Fibroblast of villous mesenchyme (primary cell): ENCODE results near the gene P2RX3. TPM values are rescaled to one million over a fixed set of nuclear protein-coding genes. Genes with fewer than 3 reads are reported as not detected.
"Not testable (repeated sequence)": the region's sequence is repeated elsewhere in the genome, so short reads cannot be mapped to it uniquely, and the experiment has no call there.

Experiments
- DNase-seq: peaks from one replicate; pipeline ENCODE4 v3.0.0-alpha.2; 2010; ENCODE audit warnings: low read depth
- H3K4me3 ChIP-seq: 2 replicates; pipeline ENCODE4 v1.5.1; 2011; ENCODE audit warnings: low read depth, mild to moderate bottlenecking, low read length
- total RNA-seq: library from RNA; depleted of rRNA; stranded (reverse); fragments of >200 nt; gene quantifications from 2 replicates; pipeline ENCODE4 v1.2.3, GENCODE V29; 2012
- TF ChIP-seq, protein P1 (sequence below): IDR thresholded peaks from 2 replicates; pipeline ENCODE4 v1.5.1; 2012; ENCODE audit warnings: low read depth, mild to moderate bottlenecking, low read length; ENCODE audit not compliant: insufficient read depth

P2RX3 gene
- not detected in 2 replicates for total RNA-seq

DNA sequence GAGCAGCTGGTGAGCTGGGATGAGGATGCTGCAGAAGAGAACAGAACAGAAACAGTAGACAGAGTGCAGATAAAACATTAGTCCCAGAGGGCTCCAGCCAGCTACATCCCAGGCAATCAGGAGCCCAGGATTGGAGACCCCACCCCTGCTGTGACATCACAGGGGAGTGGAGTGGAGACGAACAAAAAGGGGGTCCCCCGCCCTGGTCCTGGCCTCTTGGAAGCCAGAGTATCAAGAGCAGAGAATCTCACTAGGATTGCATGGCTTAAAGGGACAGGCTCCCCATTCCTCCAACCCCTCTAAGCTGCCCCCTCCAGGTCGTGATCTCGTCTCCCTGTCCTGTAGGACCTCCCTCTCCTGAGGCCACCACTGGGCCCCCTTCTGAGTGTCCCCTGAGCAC, at the start of gene P2RX3:
TSS of gene P2RX3 (plus strand) at position 211 of the 400 bp plus-strand sequence. CDS start 199 bp downstream, outside the sequence.
- TF ChIP-seq, protein P1, sequence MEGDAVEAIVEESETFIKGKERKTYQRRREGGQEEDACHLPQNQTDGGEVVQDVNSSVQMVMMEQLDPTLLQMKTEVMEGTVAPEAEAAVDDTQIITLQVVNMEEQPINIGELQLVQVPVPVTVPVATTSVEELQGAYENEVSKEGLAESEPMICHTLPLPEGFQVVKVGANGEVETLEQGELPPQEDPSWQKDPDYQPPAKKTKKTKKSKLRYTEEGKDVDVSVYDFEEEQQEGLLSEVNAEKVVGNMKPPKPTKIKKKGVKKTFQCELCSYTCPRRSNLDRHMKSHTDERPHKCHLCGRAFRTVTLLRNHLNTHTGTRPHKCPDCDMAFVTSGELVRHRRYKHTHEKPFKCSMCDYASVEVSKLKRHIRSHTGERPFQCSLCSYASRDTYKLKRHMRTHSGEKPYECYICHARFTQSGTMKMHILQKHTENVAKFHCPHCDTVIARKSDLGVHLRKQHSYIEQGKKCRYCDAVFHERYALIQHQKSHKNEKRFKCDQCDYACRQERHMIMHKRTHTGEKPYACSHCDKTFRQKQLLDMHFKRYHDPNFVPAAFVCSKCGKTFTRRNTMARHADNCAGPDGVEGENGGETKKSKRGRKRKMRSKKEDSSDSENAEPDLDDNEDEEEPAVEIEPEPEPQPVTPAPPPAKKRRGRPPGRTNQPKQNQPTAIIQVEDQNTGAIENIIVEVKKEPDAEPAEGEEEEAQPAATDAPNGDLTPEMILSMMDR = no peak
- DNase-seq = no peak
- no peak within 1 kb of the TSS for H3K4me3 ChIP-seq

DNA sequence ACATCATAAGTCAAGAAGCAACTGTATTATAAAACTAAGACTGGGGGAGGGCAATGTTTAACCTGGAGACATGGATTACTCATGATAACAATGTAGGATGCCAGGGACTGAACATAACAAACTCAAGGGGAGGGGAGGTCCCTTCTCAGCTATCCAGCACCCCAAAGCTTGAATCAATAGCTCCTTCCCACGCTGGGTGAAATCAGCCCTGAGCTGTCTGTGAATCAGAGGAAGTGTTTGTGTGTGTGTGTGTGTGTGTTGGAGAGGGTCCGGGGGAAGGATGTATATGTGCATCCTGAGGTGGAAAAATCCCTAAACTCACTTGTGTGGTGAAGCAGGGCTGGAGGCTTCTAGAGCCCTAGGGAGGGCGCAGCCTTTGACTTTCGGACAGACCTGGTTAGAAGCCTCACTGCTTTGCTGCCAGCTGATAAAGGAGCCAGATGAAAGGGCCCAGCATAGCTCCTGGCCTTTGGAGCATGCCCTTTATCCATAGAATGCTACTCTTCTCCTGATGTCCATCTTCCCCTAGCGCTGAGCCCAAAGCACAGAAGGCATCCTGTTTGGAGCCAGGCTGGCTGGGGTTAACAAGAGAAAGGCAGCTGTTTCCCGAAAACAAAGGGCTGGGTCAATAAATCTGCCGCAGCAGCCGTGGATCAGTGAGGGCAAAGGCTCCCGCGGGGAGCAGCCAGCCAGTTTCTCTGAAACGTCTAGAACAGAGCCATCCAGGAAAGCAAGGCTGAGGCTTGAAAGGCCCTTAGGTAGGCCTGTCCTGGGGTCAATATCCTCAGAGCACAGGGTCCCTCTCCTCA, 49.2 kb upstream of the P2RX3 start:
- H3K4me3 ChIP-seq = no peak overlapping the region
- TF ChIP-seq, protein P1 = no peak
- DNase-seq = peak; percentile 45

DNA sequence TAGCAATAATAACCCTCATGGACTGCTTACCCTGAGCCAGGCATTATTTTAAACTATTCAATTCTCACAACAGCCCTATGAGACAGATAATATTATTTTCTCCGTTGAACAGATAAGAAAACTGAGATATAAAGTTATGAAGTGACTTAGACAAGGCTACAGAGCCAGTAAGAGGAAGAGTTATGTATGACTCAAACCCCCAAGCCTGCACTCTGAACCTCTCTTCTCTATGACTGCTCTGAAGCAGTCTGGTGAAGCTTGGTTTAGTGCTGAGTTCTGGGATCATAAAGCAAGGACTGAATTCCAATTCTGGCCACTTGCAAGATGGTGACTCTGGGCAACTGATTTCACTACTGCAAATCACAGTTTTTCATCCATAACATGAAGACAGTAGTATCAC, 47.9 kb upstream of the P2RX3 start:
- H3K4me3 ChIP-seq = no peak overlapping the region
- DNase-seq = peak; percentile 24
- TF ChIP-seq, protein P1 = no peak

DNA sequence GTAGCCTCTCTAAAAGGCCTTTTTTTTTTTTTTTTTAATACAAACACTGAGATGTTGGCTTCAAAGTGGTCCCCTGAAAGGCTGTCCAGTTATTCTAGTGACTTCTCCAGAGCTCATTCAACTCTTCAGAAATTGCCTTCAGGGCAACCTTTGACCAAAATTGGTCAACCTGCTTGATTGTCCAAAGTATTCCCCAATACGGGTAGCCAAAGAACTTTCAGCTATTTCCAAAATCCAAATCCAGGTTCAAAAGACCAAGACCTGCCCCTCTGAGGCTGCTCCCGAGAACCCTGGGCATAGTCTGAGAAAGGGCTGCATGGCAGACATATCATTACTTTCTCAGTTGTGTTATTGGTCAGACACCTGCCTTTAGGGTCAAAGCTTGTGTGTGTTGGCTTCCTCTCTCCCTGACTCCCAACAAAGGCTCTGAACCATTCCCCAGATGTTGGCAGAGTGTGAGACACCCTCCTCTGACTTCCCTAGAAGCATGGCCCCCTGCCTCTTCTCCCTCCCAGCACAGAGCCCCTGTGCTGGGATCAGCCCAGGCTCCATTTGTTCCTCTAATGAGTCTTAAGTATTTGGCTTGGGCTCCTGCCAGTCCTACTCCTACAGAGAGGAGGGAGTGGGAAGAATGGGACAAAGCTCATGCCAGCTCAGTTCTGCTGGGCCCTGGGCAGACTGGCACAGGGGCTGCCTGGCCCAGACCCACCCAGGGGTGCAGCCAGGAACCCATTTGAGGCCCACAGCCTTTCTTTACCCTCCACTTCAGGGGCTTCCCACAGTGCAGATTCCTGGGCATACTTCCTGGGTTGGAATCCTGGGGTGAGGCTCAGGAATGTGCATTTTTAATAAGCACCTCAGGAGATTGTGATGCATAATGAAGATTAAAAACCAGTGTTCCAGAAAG, 43.7 kb upstream of the P2RX3 start:
- DNase-seq = no peak
- H3K4me3 ChIP-seq = no peak overlapping the region
- TF ChIP-seq, protein P1 = no peak

DNA sequence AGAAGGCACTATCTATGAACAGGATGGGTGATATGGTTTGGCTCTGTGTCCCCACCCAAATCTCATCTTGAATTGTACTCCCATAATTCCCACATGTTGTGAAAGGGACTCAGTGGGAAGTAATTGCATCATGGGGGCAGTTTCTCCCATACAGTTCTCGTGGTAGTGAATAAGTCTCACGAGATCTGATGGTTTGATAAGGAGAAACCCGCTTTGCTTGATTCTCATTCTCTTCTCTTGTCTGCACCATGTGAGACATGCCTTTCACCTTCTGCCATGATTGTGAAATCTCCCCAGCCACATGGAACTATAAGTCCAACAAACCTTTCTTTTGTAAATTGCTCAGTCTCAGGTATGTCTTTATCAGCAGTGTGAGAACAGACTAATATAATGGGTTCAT, 41.9 kb upstream of the P2RX3 start:
- not testable (repeated sequence) for DNase-seq

DNA sequence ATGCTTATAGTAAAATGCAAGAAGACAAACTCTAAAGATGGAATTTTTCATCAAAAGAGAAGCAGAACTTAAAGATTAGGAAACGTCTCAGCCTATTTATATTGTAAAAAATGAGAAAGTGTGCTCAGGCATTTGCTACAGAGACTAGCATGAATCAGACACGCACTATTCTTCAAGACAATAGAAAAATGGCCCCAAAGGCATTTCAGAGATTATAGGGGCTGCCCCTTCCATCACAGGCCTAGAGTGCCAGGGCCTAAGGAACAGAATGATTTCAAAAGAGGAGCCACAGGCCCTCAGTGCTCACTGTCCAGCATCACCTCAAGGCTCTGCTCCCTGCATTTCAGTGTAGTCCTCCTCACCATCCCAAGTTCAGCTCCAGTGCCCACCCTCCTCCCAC, 40.9 kb upstream of the P2RX3 start:
- H3K4me3 ChIP-seq = no peak overlapping the region
- TF ChIP-seq, protein P1 = no peak
- DNase-seq = no peak

More for the DNA sequence above, 41.9 kb upstream of the P2RX3 start:
- H3K4me3 ChIP-seq = not testable (repeated sequence)

DNA sequence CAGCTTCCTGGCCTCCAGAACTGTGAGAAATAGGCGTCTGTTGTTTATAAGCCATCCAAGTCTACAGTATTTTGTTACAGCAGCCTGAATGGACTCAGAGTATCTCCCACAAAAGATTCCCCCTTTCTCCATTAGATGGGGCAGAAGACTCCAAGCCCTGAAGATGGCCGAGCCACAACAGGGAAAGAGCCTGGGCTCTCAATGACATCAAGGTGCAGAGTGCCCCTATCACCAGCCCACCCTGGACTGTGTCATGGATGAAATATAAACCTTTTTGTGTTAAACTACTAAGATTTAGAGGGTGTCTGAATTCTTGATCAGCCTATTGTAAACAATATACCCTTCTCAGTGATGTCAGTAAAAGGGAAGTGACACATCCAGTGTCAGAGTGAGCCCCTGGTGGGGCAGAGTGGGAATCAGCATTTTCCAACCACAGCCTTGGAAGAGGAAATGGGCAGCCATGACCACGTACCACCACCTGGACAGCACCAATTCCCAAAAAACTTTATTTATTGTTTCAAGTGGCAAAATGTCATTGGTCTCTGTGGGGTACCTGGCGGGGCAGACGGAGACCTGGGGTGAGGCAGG, 38.9 kb upstream of the P2RX3 start:
- H3K4me3 ChIP-seq = no peak overlapping the region
- no peak for DNase-seq
- TF ChIP-seq, protein P1 = no peak
